Measurements from ENCODE around the gene NOXA1. TPM values are rescaled to one million over a fixed set of nuclear protein-coding genes. Genes with fewer than 3 reads are reported as not detected.

Gene NOXA1
- polyA plus RNA-seq, 3 donors = 1.3 to 9.4 (median 1.6) TPM

- Mint-ChIP-seq H3K4me1 (peaks cover 21% of the 10 kb centered on the region), H3K27me3 (ENCODE audit: low read depth in 3 of 3) (peaks cover 0 to 6% (median 0%) of the 10 kb centered on the region in 3 donors), H3K27ac (no peak overlapping the region), H3K4me3 (no peak overlapping the region), H3K36me3 (no peaks in the 10 kb centered on the region), H3K9me3 (no peaks in the 10 kb centered on the region)
- Histone ChIP-seq H4K20me1 (ENCODE audit: insufficient read depth, low read length) (no peaks in the 10 kb centered on the region), H3K9me3 (replicated peaks in 1 of 2; ENCODE audit: control insufficient read depth in 1 of 2, insufficient read depth in 1 of 2, low read length in 2 of 2) (no peaks in the 10 kb centered on the region), H3K9ac (ENCODE audit: insufficient read depth, low read length, poor library complexity, severe bottlenecking) (no peak overlapping the region), H3K36me3 (replicated peaks in 1 of 2; ENCODE audit: control insufficient read depth in 1 of 2, insufficient read depth in 2 of 2, low read length in 2 of 2) (no peaks in the 10 kb centered on the region), H2AFZ (ENCODE audit: insufficient read depth, low read depth, low read length, poor library complexity, severe bottlenecking) (no peak overlapping the region), H3K27me3 (ENCODE audit: control insufficient read depth in 2 of 2, insufficient read depth in 2 of 2, low read length in 2 of 2) (no peaks in the 10 kb centered on the region), H3K4me2 (replicated peaks; ENCODE audit: extremely low read depth, low read length, poor library complexity, severe bottlenecking) (no peak overlapping the region), H3K27ac (ENCODE audit: low read depth in 1 of 2, low read length in 2 of 2) (no peak overlapping the region), H3K4me1 (ENCODE audit: control insufficient read depth in 1 of 2, insufficient read depth in 2 of 2, low read length in 2 of 2) (peaks cover 19 to 29% of the 10 kb centered on the region in 2 donors), H3K4me3 (replicated peaks in 1 of 3; ENCODE audit: low read depth in 2 of 3, low read length in 3 of 3) (no peak overlapping the region), H3K79me2 (ENCODE audit: insufficient read depth, low read length) (peaks cover 15% of the 10 kb centered on the region)
- WGBS (ENCODE audit: insufficient coverage) = 98% methylated on average over 11 of the region's 18 CpGs
- intact Hi-C loops (cut with micrococcal nuclease) = loop anchor here in 1 of 2 donors (10.0 kb wide), 1 partner anchor 99 kb away; no protein-coding TSS in a partner anchor
- no peak for DNase-seq
- no peak for TF ChIP-seq CTCF (IDR thresholded peaks at IDR 0.05)
Observed at GRCh38 chr9:137426018-137426681, 3.0 kb downstream of the NOXA1 start.

- DNase-seq = no peak
- intact Hi-C loops (cut with micrococcal nuclease) = loop anchor here in 1 of 2 donors (10.0 kb wide), 1 partner anchor 97 kb away; no protein-coding TSS in a partner anchor
- no peak overlapping the region for H3K4me3 Mint-ChIP-seq
Observed at GRCh38 chr9:137427454-137428310, 4.5 kb downstream of the NOXA1 start.

More at GRCh38 chr9:137427454-137428310, 4.5 kb downstream of the NOXA1 start:
- Histone ChIP-seq H3K36me3 (replicated peaks in 1 of 2; ENCODE audit: control insufficient read depth in 1 of 2, insufficient read depth in 2 of 2, low read length in 2 of 2) (no peaks in the 10 kb centered on the region), H3K27ac (ENCODE audit: low read depth in 1 of 2, low read length in 2 of 2) (no peak overlapping the region), H3K9ac (ENCODE audit: insufficient read depth, low read length, poor library complexity, severe bottlenecking) (no peak overlapping the region), H3K4me1 (ENCODE audit: control insufficient read depth in 1 of 2, insufficient read depth in 2 of 2, low read length in 2 of 2) (peaks cover 13 to 19% of the 10 kb centered on the region in 2 donors), H3K4me2 (replicated peaks; ENCODE audit: extremely low read depth, low read length, poor library complexity, severe bottlenecking) (no peak overlapping the region), H4K20me1 (ENCODE audit: insufficient read depth, low read length) (no peaks in the 10 kb centered on the region), H2AFZ (ENCODE audit: insufficient read depth, low read depth, low read length, poor library complexity, severe bottlenecking) (no peak overlapping the region), H3K27me3 (ENCODE audit: control insufficient read depth in 2 of 2, insufficient read depth in 2 of 2, low read length in 2 of 2) (no peaks in the 10 kb centered on the region), H3K9me3 (replicated peaks in 1 of 2; ENCODE audit: control insufficient read depth in 1 of 2, insufficient read depth in 1 of 2, low read length in 2 of 2) (no peaks in the 10 kb centered on the region), H3K79me2 (ENCODE audit: insufficient read depth, low read length) (no peaks in the 10 kb centered on the region), H3K4me3 (replicated peaks in 1 of 3; ENCODE audit: low read depth in 2 of 3, low read length in 3 of 3) (no peak overlapping the region)
- Mint-ChIP-seq H3K9me3 (no peaks in the 10 kb centered on the region), H3K36me3 (no peaks in the 10 kb centered on the region), H3K27me3 (ENCODE audit: low read depth in 3 of 3) (peaks cover 0 to 7% (median 0%) of the 10 kb centered on the region in 3 donors), H3K27ac (no peak overlapping the region), H3K4me1 (peaks cover 11% of the 10 kb centered on the region)
- no peak for TF ChIP-seq CTCF (IDR thresholded peaks at IDR 0.05)
- 87% methylated on average over 16 of the region's 27 CpGs for WGBS (ENCODE audit: insufficient coverage)
